AG04449 (cell line): Measurements from ENCODE around the gene PDE4D.

ENCODE experiments used
- CTCF ChIA-PET: fragments of 350-600 bp; formaldehyde crosslinking; extraction: SDS; loops from one replicate; lab custom pipeline; 2021; ENCODE audit warnings: antibody characterized with exemption; lab: Yijun Ruan, JAX
- POLR2A ChIA-PET: fragments of 400-600, 350-600 bp; formaldehyde crosslinking; extraction: SDS; loops from one replicate; lab custom pipeline; 2020; ENCODE audit warnings: antibody characterized with exemption, inconsistent platforms; lab: Yijun Ruan, JAX
- DNase-seq: peaks from one replicate; pipeline ENCODE4 v3.0.0-alpha.2; 2010; ENCODE audit warnings: low read depth, low spot score
- H3K4me3 ChIP-seq: 2 replicates; pipeline ENCODE4 v1.5.1; 2011; ENCODE audit warnings: low read depth, mild to moderate bottlenecking, control low read depth, low read length
- TF ChIP-seq, protein P1 (sequence below): IDR thresholded peaks from one replicate; pipeline ENCODE4 v1.5.1; 2011; ENCODE audit warnings: mild to moderate bottlenecking, moderate library complexity, low read length, control low read depth, inconsistent platforms; ENCODE audit not compliant: insufficient read depth; ENCODE audit errors: missing control alignments

PDE4D gene

DNA sequence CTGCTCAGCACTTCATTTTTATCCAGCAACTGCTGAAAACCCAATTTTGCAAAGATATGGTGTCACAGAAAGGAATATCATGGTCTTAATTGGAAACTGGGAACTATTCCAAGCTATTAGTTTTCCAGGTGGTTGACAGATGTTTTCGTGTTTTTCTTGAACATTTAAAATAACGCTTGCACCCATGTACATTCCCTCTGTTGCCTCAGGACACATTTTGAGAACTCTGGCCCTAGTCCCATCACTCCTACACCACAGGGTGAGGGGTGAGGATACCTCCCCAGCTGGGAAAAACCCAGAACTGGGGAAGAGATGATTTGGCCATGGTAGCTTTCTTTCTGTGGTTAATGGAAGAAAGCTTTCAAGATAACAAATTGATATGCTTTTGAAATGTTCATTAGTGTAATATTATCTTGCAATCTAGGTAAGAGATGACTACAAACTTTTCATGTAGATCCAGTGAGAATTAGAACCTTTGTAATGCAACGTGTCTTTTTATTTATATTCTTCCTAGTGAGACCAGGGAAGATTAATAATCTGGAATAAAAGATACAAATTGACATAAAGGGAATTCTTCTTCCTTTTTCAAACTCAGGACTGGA lies 683.7 kb downstream of the PDE4D start:
- TF ChIP-seq, protein P1, sequence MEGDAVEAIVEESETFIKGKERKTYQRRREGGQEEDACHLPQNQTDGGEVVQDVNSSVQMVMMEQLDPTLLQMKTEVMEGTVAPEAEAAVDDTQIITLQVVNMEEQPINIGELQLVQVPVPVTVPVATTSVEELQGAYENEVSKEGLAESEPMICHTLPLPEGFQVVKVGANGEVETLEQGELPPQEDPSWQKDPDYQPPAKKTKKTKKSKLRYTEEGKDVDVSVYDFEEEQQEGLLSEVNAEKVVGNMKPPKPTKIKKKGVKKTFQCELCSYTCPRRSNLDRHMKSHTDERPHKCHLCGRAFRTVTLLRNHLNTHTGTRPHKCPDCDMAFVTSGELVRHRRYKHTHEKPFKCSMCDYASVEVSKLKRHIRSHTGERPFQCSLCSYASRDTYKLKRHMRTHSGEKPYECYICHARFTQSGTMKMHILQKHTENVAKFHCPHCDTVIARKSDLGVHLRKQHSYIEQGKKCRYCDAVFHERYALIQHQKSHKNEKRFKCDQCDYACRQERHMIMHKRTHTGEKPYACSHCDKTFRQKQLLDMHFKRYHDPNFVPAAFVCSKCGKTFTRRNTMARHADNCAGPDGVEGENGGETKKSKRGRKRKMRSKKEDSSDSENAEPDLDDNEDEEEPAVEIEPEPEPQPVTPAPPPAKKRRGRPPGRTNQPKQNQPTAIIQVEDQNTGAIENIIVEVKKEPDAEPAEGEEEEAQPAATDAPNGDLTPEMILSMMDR, result no peak
- no peak overlapping the region for H3K4me3 ChIP-seq
- ChIA-PET POLR2A (no interaction called here), CTCF (interaction anchor here (0.6 to 4.9 kb wide), 10 partner anchors 8 to 191 kb away, joined by 3 to 29 read pairs (median 4); no protein-coding TSS in a partner anchor)
- DNase-seq, result no peak

DNA sequence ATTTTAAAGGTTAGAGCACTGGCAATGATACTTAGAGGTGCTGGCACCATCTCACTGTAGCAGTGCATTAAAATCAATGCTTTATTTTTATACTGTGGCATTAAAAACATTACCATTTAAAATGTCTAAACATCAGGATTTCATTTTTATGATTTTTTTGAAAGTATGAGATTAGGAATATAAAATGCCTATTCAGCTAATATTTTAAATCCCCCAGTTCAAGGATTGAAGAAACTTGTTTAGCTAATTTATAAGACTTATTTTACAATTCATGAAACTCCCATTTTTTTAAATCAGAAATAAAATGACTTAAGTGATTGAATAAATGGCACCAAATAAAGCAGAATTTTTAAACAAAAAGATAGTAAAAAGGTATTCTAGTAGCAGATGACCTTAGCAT lies 685.1 kb downstream of the PDE4D start:
- ChIA-PET CTCF (interaction anchor here (1.0 to 4.9 kb wide), 7 partner anchors 9 to 180 kb away, joined by 3 to 29 read pairs (median 8); no protein-coding TSS in a partner anchor), POLR2A (no interaction called here)
- no peak for DNase-seq
- TF ChIP-seq, protein P1, result no peak
- H3K4me3 ChIP-seq, result no peak overlapping the region

DNA sequence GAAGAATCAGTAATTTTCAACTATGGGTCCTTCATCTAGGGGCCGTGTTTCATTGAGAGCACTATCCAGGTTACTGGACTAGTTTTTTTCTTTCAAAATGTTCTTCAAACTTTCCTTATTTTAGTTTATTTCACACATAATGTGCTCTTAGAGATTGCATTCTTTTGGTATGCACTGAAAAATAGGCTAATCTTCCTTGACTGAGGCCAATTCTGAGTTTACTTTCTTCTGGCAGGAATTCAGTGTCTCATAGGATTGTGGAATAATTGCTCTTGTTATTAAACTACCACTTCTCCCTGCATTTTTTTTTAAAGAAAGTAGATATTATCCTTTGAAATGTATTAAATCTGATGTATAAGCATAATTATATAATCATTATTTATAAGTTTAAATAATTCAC lies 686.1 kb downstream of the PDE4D start:
- H3K4me3 ChIP-seq, result no peak overlapping the region
- TF ChIP-seq, protein P1, result no peak
- no peak for DNase-seq
- CTCF ChIA-PET, result interaction anchor here (1.3 kb wide), 1 partner anchor 159 kb away, joined by 3 read pairs; no protein-coding TSS in a partner anchor
- POLR2A ChIA-PET, result no interaction called here

DNA sequence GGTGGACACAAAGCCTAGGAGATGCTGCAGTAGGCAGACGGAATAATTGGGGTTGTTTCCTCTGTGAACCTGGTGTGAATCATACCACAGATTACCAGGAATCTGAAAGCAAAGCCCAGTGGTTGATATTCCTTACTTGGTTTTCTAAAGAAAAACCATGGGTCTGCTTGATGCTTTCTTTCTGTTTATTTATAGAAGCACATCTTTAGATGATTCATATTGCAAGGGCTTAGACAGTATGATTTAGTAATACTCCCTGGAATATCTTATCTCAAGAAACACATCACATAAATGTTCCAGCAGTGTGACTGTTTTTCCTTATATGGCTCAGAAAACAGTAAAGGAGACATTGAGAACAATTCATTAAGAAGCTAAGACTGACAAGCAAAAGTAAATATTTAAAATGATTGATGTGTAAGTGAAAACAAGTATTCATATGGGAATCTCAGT lies 687.4 kb downstream of the PDE4D start:
- ChIA-PET CTCF (interaction anchor here (1.2 to 1.3 kb wide), 3 partner anchors 11 to 162 kb away, joined by 3 read pairs; no protein-coding TSS in a partner anchor), POLR2A (no interaction called here)
- H3K4me3 ChIP-seq, result no peak overlapping the region
- peak; percentile 36 for DNase-seq
- TF ChIP-seq, protein P1, result no peak

GRCh38 chr5:59204114-59204897 lies 689.2 kb downstream of the PDE4D start:
- no peak overlapping the region for H3K4me3 ChIP-seq
- ChIA-PET CTCF (no interaction called here), POLR2A (no interaction called here)
- TF ChIP-seq, protein P1, result no peak
- DNase-seq, result no peak

DNA sequence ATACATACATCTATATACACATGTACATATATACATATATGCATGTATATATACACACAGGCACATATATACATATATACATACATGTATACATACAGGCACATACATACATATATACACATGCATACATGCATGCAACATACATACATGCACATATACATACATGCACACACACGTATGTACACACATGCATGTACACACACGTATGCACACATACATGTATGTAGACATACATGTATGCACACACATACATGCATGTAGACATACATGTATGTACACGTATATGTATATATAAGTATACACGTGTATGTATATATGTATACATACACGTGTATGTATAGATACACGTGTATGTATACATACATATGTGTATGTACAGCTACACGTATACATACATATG lies 693.7 kb downstream of the PDE4D start:
- ChIA-PET POLR2A (no interaction called here), CTCF (interaction anchor here (3.3 kb wide), 1 partner anchor 12 kb away, joined by 21 read pairs; no protein-coding TSS in a partner anchor)
- H3K4me3 ChIP-seq, result no peak overlapping the region
- DNase-seq, result no peak
- TF ChIP-seq, protein P1, result no peak
